ENCODE results near the gene PHF2.
A peak's percentile ranks its signal among the peaks of the same experiment; 100 is the strongest.

Gene PHF2

GRCh38 chr9:93576258-93577077, at the start of gene PHF2:
Gene PHF2, plus strand, starts transcription at chr9:93576584. Its CDS starts 190 bp downstream, at chr9:93576774.
- Mint-ChIP-seq H3K27me3 (no peaks in the 10 kb centered on the region), H3K9me3 (no peaks in the 10 kb centered on the region), H3K27ac (peak within 1 kb of the TSS; percentile 95), H3K4me1 (peaks cover 25 to 56% of the 10 kb centered on the region in 2 donors), H3K4me3 (peak within 1 kb of the TSS; percentile 92 to 94), H3K36me3 (peaks cover 0 to 2% of the 10 kb centered on the region in 2 donors)
- DNase-seq: no peak
- ATAC-seq (replicated peaks): peak; percentile 63 to 65

- Mint-ChIP-seq H3K4me3 (no peak overlapping the region), H3K27ac (no peak overlapping the region), H3K4me1 (peaks cover 6 to 7% of the 10 kb centered on the region in 2 donors), H3K9me3 (no peaks in the 10 kb centered on the region), H3K36me3 (peaks cover 37 to 57% of the 10 kb centered on the region in 2 donors), H3K27me3 (no peaks in the 10 kb centered on the region)
- DNase-seq: no peak
- no peak for ATAC-seq (replicated peaks)
Measured at GRCh38 chr9:93531374-93531773, 45.0 kb upstream of the PHF2 start.

DNA sequence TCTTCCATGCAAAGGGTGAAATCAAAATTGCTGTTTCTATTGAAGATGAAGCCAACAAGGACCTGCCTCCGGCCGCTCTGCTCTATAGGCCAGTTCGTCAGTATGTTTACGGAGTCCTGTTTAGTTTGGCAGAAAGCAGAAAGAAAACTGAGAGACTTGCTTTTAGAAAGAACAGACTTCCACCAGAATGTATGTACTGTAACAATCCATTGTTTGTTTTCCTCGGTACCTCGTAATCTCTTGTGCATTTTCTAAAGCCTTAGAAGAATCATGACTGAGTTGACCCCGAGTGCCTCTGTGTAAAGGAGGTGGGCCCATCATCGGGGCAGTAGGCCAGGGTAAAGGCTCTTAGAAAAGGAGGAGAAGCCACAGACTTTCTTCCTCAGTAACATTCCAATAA, 44.2 kb upstream of the PHF2 start:
- ATAC-seq (replicated peaks) (no peak), DNase-seq (no peak)
- Mint-ChIP-seq H3K9me3 (no peaks in the 10 kb centered on the region), H3K36me3 (peaks cover 34 to 49% of the 10 kb centered on the region in 2 donors), H3K4me1 (peaks cover 4 to 7% of the 10 kb centered on the region in 2 donors), H3K27me3 (no peaks in the 10 kb centered on the region), H3K27ac (no peak overlapping the region), H3K4me3 (no peak overlapping the region)

- Mint-ChIP-seq H3K36me3 (peaks cover 26 to 46% of the 10 kb centered on the region in 2 donors), H3K4me3 (no peak overlapping the region), H3K27ac (no peak overlapping the region), H3K27me3 (no peaks in the 10 kb centered on the region), H3K4me1 (peaks cover 4 to 7% of the 10 kb centered on the region in 2 donors), H3K9me3 (no peaks in the 10 kb centered on the region)
- DNase-seq: no peak
- ATAC-seq (replicated peaks): no peak
Measured at GRCh38 chr9:93533863-93534262, 42.5 kb upstream of the PHF2 start.

DNA sequence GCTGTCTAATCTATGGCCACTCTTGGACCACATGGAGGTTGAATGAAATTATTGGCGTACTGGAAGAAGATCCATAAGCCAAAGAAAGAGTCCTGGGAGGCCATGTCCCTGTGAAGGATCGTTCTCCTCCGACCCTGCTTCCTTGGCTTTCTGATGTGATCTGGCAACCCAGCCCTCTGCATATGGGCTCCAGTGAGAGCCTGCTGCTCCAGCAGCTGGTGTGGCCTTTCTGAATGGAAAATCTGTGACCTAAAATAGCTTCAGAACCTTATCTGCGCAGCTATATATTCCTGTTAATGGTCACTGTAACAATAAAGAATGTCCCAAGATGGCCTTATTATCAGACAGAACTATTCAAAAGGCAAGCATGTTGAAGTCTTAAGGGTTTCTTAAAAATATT, 40.2 kb upstream of the PHF2 start:
- no peak overlapping the region for H3K4me3 Mint-ChIP-seq
- peaks cover 27 to 58% of the 10 kb centered on the region in 2 donors for H3K36me3 Mint-ChIP-seq
- H3K9me3 Mint-ChIP-seq: no peaks in the 10 kb centered on the region
- H3K27me3 Mint-ChIP-seq: no peaks in the 10 kb centered on the region
- ATAC-seq (replicated peaks): no peak
- no peak for DNase-seq
- peaks cover 7% of the 10 kb centered on the region in 2 donors for H3K4me1 Mint-ChIP-seq
- H3K27ac Mint-ChIP-seq: no peak overlapping the region

DNA sequence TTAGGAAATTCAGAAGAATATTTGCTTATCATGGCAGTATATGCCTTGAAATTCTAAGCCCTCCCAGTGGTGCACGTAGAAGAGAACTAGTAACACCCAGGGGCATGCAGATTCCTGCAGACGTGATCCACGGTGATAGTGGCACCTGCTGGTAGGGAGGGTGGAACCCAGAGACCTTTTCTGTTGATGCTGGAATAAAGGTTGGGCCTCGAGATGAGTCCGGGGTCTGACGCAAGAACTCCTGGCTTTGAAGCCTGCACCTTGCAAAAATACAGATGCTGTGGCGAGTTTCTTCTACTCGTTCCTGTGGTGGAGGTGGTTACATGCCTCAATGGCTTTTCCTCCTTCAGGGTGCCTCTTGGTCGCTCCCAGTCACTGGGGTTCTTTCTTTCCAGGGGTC, 39.5 kb upstream of the PHF2 start:
- Mint-ChIP-seq H3K9me3 (no peaks in the 10 kb centered on the region), H3K36me3 (peaks cover 25 to 59% of the 10 kb centered on the region in 2 donors), H3K4me1 (peaks cover 7% of the 10 kb centered on the region in 2 donors), H3K27me3 (no peaks in the 10 kb centered on the region), H3K4me3 (no peak overlapping the region), H3K27ac (no peak overlapping the region)
- DNase-seq: no peak
- ATAC-seq (replicated peaks): no peak

DNA sequence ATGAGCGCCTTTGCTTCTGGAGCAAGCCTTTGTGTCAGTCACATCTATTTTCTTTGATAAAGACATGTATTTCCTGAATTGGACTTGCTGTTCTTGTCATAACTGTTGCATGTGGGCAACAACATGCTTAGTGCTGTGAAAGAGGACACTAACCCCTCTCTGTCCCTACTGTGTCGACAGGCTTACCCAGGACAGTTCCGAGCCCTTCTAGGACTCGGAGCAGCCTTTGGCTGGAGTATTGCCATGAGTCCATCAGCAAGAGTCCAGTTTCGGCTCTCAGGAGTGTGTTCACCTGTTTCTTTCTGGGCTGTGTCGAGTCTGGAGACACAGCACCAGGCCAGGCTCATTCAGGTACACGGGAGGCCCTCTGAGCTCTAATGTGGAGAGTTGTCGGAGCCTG, 36.1 kb upstream of the PHF2 start:
- peaks cover 0 to 4% of the 10 kb centered on the region in 2 donors for H3K4me1 Mint-ChIP-seq
- ATAC-seq (replicated peaks): no peak
- no peak overlapping the region for H3K27ac Mint-ChIP-seq
- H3K4me3 Mint-ChIP-seq: no peak overlapping the region
- no peaks in the 10 kb centered on the region for H3K27me3 Mint-ChIP-seq
- H3K9me3 Mint-ChIP-seq: no peaks in the 10 kb centered on the region
- peaks cover 15 to 60% of the 10 kb centered on the region in 2 donors for H3K36me3 Mint-ChIP-seq
- no peak for DNase-seq

- Mint-ChIP-seq H3K9me3 (no peaks in the 10 kb centered on the region), H3K27me3 (no peaks in the 10 kb centered on the region), H3K36me3 (peaks cover 16 to 56% of the 10 kb centered on the region in 2 donors), H3K4me3 (no peak overlapping the region), H3K27ac (peak overlapping the region; percentile 85), H3K4me1 (peaks cover 0 to 4% of the 10 kb centered on the region in 2 donors)
- ATAC-seq (replicated peaks) (no peak), DNase-seq (no peak)
Measured at GRCh38 chr9:93541005-93541404, 35.4 kb upstream of the PHF2 start.

DNA sequence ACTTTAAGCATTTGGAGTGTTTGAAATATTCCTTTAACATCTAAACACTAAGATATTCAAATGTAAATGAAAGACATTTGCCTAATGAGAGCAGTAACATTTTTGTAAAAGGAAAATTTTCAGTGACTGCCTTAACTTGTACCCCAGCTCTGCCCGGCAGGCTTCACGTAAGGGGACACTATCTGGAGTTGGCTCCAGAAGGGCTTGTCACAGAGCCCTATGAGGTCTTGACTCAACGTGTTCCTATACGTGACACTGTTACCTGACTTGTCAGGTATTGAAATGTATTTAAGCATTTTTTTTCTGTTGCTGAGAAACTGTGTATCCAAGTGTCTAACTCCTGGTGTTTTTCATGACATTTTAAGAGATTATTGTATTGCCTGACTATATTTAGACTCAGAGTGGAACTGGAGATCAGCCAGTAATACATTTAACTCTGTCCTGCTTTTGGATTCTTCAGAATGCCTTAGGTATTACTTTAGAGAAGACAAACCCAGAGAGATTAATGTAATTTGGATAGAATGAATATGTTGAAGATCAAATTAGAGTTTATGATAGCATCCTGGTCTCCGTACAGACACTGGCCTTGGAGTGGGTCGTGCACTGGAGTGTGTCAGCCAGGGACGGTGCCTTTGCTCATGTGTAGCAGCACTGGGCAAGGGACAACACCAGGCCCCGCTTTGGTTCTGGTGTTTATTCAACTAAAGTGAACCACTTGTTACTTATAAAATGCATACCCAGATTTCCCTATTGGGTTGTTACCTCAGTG, 34.6 kb upstream of the PHF2 start:
- H3K4me1 Mint-ChIP-seq: peaks cover 0 to 4% of the 10 kb centered on the region in 2 donors
- no peak overlapping the region for H3K4me3 Mint-ChIP-seq

DNA sequence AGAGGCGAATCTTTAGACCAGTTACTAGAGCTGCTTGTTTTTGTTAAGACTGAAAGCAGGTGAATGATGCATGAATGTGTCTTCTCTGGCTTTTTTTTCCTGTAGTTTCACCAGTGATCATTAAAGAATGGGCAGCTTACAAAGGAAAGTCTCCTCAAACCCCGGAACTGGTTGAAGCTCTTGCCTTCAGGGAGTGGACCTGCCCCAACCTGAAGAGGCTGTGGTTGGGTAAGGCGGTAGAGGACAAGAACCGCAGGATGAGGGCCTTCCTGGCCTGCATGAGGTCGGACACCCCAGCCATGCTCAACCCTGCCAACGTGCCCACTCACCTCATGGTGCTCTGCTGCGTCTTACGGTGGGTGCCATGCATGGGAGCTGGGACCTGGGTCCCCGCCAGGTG, 33.3 kb upstream of the PHF2 start:
- H3K36me3 Mint-ChIP-seq: peaks cover 30 to 70% of the 10 kb centered on the region in 2 donors
- H3K27ac Mint-ChIP-seq: no peak overlapping the region
- no peak overlapping the region for H3K4me3 Mint-ChIP-seq
- H3K9me3 Mint-ChIP-seq: no peaks in the 10 kb centered on the region
- no peak for ATAC-seq (replicated peaks)
- peaks cover 0 to 4% of the 10 kb centered on the region in 2 donors for H3K4me1 Mint-ChIP-seq
- DNase-seq: no peak
- H3K27me3 Mint-ChIP-seq: no peaks in the 10 kb centered on the region

More for the DNA sequence above, 34.6 kb upstream of the PHF2 start:
- Mint-ChIP-seq H3K27me3 (no peaks in the 10 kb centered on the region), H3K27ac (no peak overlapping the region), H3K9me3 (no peaks in the 10 kb centered on the region), H3K36me3 (peaks cover 23 to 62% of the 10 kb centered on the region in 2 donors)
- DNase-seq: no peak
- ATAC-seq (replicated peaks): no peak

GRCh38 chr9:93546356-93546755, 30.0 kb upstream of the PHF2 start:
- Mint-ChIP-seq H3K4me1 (peaks cover 0 to 1% of the 10 kb centered on the region in 2 donors), H3K4me3 (no peak overlapping the region), H3K9me3 (no peaks in the 10 kb centered on the region), H3K36me3 (peaks cover 30 to 62% of the 10 kb centered on the region in 2 donors), H3K27me3 (no peaks in the 10 kb centered on the region), H3K27ac (no peak overlapping the region)
- DNase-seq (no peak), ATAC-seq (replicated peaks) (no peak)

DNA sequence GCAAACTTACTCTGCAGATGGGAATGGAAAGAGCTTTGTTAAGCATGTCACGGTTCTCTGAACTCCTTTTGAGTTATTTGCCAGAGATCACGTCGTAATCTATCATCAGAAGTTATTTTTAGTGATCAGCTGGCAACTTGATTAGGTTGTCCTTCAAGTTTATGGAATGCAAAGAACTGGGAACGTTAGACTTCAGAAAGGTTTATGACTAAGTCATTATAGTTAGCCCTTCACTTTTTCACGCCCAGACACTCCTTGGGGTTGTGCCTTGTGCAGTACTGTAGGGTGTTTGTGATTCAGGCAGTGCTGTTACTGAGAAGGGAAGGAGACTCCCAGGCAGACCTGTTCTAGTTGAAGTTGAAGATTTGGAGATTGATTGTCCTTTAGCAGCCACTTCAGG, 26.8 kb upstream of the PHF2 start:
- no peak overlapping the region for H3K4me3 Mint-ChIP-seq
- H3K27me3 Mint-ChIP-seq: no peaks in the 10 kb centered on the region
- DNase-seq (no peak), ATAC-seq (replicated peaks) (no peak)
- H3K36me3 Mint-ChIP-seq: peaks cover 33 to 57% of the 10 kb centered on the region in 2 donors
- H3K27ac Mint-ChIP-seq: peak overlapping the region; percentile 39
- peaks cover 0 to 1% of the 10 kb centered on the region in 2 donors for H3K4me1 Mint-ChIP-seq
- no peaks in the 10 kb centered on the region for H3K9me3 Mint-ChIP-seq

- DNase-seq (no peak), ATAC-seq (replicated peaks) (no peak)
- H3K9me3 Mint-ChIP-seq: no peaks in the 10 kb centered on the region
- peak overlapping the region; percentile 5 for H3K27ac Mint-ChIP-seq
- H3K4me1 Mint-ChIP-seq: no peaks in the 10 kb centered on the region
- peaks cover 25 to 56% of the 10 kb centered on the region in 2 donors for H3K36me3 Mint-ChIP-seq
- no peak overlapping the region for H3K4me3 Mint-ChIP-seq
- no peaks in the 10 kb centered on the region for H3K27me3 Mint-ChIP-seq
Measured at GRCh38 chr9:93552923-93553322, 23.5 kb upstream of the PHF2 start.

DNA sequence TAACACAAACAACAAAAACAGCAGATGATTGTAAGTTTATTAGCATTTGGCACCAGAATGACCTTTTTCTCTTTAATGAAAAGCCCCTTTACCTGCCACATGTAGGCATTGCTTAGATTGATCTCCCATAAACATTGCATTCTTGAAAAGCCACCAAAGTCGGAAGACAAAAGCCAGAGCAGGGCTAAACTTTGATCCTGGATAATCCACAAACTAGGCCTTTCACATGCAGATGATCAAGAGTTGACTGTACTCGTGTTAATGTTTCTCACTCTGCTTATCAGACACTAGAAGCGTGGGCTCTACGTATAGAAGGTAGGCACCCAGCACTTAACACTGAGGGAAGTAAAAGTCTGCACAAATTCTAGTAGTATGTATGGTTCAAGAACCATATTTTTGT, 21.0 kb upstream of the PHF2 start:
- Mint-ChIP-seq H3K36me3 (peaks cover 32 to 58% of the 10 kb centered on the region in 2 donors), H3K4me1 (no peaks in the 10 kb centered on the region), H3K27me3 (no peaks in the 10 kb centered on the region), H3K4me3 (no peak overlapping the region), H3K9me3 (no peaks in the 10 kb centered on the region), H3K27ac (no peak overlapping the region)
- ATAC-seq (replicated peaks) (no peak), DNase-seq (no peak)

All from stimulated activated naive B cell treated with anti-CD40 and anti-IgM and Interleukin-4, amounts not matched to agents 10 μg/mL and 1 μg/mL and 100 μg/mL, for 72 hours (primary cell).